HUES48 (cell line): Measurements from ENCODE around the gene NPM3.

Source experiments
- H3K27ac ChIP-seq: one replicate; pipeline ENCODE4 v1.7.0; 2013; ENCODE audit warnings: low read depth, low read length, inconsistent platforms
- H3K27me3 ChIP-seq: 2 replicates; pipeline ENCODE4 v1.6.1; 2013; ENCODE audit warnings: mild to moderate bottlenecking, low read length; ENCODE audit not compliant: control insufficient read depth, insufficient read depth
- H3K36me3 ChIP-seq: 2 replicates; pipeline ENCODE4 v1.6.1; 2013; ENCODE audit warnings: low read length; ENCODE audit not compliant: control insufficient read depth, insufficient read depth
- H3K4me1 ChIP-seq: 2 replicates; pipeline ENCODE4 v1.6.1; 2013; ENCODE audit warnings: mild to moderate bottlenecking, low read length; ENCODE audit not compliant: control insufficient read depth, insufficient read depth
- H3K4me3 ChIP-seq: 2 replicates; pipeline ENCODE4 v1.5.1; 2013; ENCODE audit warnings: mild to moderate bottlenecking, low read depth, low read length
- H3K9ac ChIP-seq: 2 replicates; pipeline ENCODE4 v1.6.1; 2013; ENCODE audit warnings: mild to moderate bottlenecking, low read depth, low read length, moderate library complexity
- H3K9me3 ChIP-seq: 2 replicates; pipeline ENCODE4 v1.6.1; 2013; ENCODE audit warnings: low read length; ENCODE audit not compliant: control insufficient read depth, insufficient read depth

The NPM3 gene

GRCh38 chr10:101772895-101773761, 10.1 kb downstream of the NPM3 start:
- H3K27me3 ChIP-seq, result peaks cover 62% of the 10 kb centered on the region
- H3K4me3 ChIP-seq, result peak overlapping the region; percentile 42

GRCh38 chr10:101772017-101772894, 11.0 kb downstream of the NPM3 start:
- no peaks in the 10 kb centered on the region for H3K9me3 ChIP-seq
- peaks cover 54% of the 10 kb centered on the region for H3K27me3 ChIP-seq
- H3K4me3 ChIP-seq, result no peak overlapping the region
- no peak overlapping the region for H3K27ac ChIP-seq
- H3K9ac ChIP-seq, result no peak overlapping the region
- H3K4me1 ChIP-seq, result peaks cover 45% of the 10 kb centered on the region
- no peaks in the 10 kb centered on the region; the same call in 1 of the 2 replicates for H3K36me3 ChIP-seq

More at GRCh38 chr10:101772895-101773761, 10.1 kb downstream of the NPM3 start:
- H3K9me3 ChIP-seq, result no peaks in the 10 kb centered on the region
- peaks cover 46% of the 10 kb centered on the region for H3K4me1 ChIP-seq
- no peaks in the 10 kb centered on the region; the same call in 1 of the 2 replicates for H3K36me3 ChIP-seq
- H3K9ac ChIP-seq, result no peak overlapping the region
- peak overlapping the region; percentile 3 for H3K27ac ChIP-seq

- Histone ChIP-seq H3K36me3 (no peaks in the 10 kb centered on the region; the same call in 1 of the 2 replicates), H3K27me3 (peaks cover 45% of the 10 kb centered on the region), H3K4me3 (no peak overlapping the region), H3K27ac (no peak overlapping the region), H3K9me3 (no peaks in the 10 kb centered on the region), H3K4me1 (peaks cover 38% of the 10 kb centered on the region), H3K9ac (no peak overlapping the region)
These were observed 11.9 kb downstream of the NPM3 start for GRCh38 chr10:101771380-101771779.

GRCh38 chr10:101770331-101771215, 12.7 kb downstream of the NPM3 start:
- Histone ChIP-seq H3K9ac (no peak overlapping the region), H3K36me3 (no peaks in the 10 kb centered on the region; the same call in 1 of the 2 replicates), H3K4me1 (peaks cover 38% of the 10 kb centered on the region), H3K27me3 (peaks cover 40% of the 10 kb centered on the region), H3K9me3 (no peaks in the 10 kb centered on the region), H3K4me3 (no peak overlapping the region), H3K27ac (no peak overlapping the region)

- Histone ChIP-seq H3K27me3 (peaks cover 30% of the 10 kb centered on the region), H3K4me3 (no peak overlapping the region), H3K9ac (no peak overlapping the region), H3K9me3 (no peaks in the 10 kb centered on the region), H3K4me1 (peaks cover 32% of the 10 kb centered on the region), H3K27ac (no peak overlapping the region), H3K36me3 (no peaks in the 10 kb centered on the region; the same call in 1 of the 2 replicates)
These were observed 13.6 kb downstream of the NPM3 start for GRCh38 chr10:101769541-101770180.

GRCh38 chr10:101768791-101769170, 14.5 kb downstream of the NPM3 start:
- peaks cover 24% of the 10 kb centered on the region for H3K4me1 ChIP-seq
- H3K27me3 ChIP-seq, result peaks cover 22% of the 10 kb centered on the region

GRCh38 chr10:101767966-101768790, 15.1 kb downstream of the NPM3 start:
- Histone ChIP-seq H3K4me1 (peaks cover 18% of the 10 kb centered on the region; the same call in 1 of the 2 replicates), H3K9me3 (no peaks in the 10 kb centered on the region), H3K27me3 (peaks cover 16% of the 10 kb centered on the region), H3K27ac (no peak overlapping the region), H3K9ac (no peak overlapping the region), H3K4me3 (no peak overlapping the region), H3K36me3 (no peaks in the 10 kb centered on the region; the same call in 1 of the 2 replicates)

More at GRCh38 chr10:101768791-101769170, 14.5 kb downstream of the NPM3 start:
- Histone ChIP-seq H3K27ac (no peak overlapping the region), H3K9me3 (no peaks in the 10 kb centered on the region), H3K4me3 (no peak overlapping the region), H3K36me3 (no peaks in the 10 kb centered on the region; the same call in 1 of the 2 replicates), H3K9ac (no peak overlapping the region)

- no peak overlapping the region for H3K9ac ChIP-seq
- no peaks in the 10 kb centered on the region; the same call in 1 of the 2 replicates for H3K36me3 ChIP-seq
- no peak overlapping the region for H3K4me3 ChIP-seq
- no peak overlapping the region for H3K27ac ChIP-seq
- H3K9me3 ChIP-seq, result no peaks in the 10 kb centered on the region
- H3K27me3 ChIP-seq, result peaks cover 10% of the 10 kb centered on the region
- H3K4me1 ChIP-seq, result peaks cover 12% of the 10 kb centered on the region; the same call in 1 of the 2 replicates
These were observed 15.7 kb downstream of the NPM3 start for GRCh38 chr10:101767600-101767945.

- H3K4me3 ChIP-seq, result no peak overlapping the region
- H3K9ac ChIP-seq, result no peak overlapping the region
- H3K27ac ChIP-seq, result no peak overlapping the region
- no peaks in the 10 kb centered on the region for H3K9me3 ChIP-seq
- H3K27me3 ChIP-seq, result peaks cover 4% of the 10 kb centered on the region
- H3K36me3 ChIP-seq, result no peaks in the 10 kb centered on the region; the same call in 1 of the 2 replicates
- peaks cover 6% of the 10 kb centered on the region; the same call in 1 of the 2 replicates for H3K4me1 ChIP-seq
These were observed 16.3 kb downstream of the NPM3 start for GRCh38 chr10:101766753-101767599.
